HEK293 (cell line): ENCODE results near the gene EREG.

Source experiments
- CTCF ChIP-seq: fragments of 450-650 bp; formaldehyde crosslinking; IDR thresholded peaks from 2 replicates; pipeline ENCODE4 v1.5.1; 2016; ENCODE audit warnings: missing biosample characterization, missing genetic modification characterization
- HOXA7 ChIP-seq: sonication (generic); formaldehyde crosslinking; IDR thresholded peaks from 2 replicates; pipeline ENCODE4 v1.8.1; 2022; ENCODE audit warnings: missing genetic modification reagents, borderline replicate concordance
- ZNF133 ChIP-seq: fragments of 450-650 bp; formaldehyde crosslinking; IDR thresholded peaks from 2 replicates; pipeline ENCODE4 v1.5.1; 2016; ENCODE audit warnings: missing biosample characterization, missing genetic modification characterization
- ZNF292 ChIP-seq: fragments of 450-650 bp; formaldehyde crosslinking; IDR thresholded peaks from 2 replicates; pipeline ENCODE4 v1.5.1; 2016; ENCODE audit warnings: low read depth, missing biosample characterization, missing genetic modification characterization, borderline replicate concordance
- ZNF626 ChIP-seq: fragments of 450-650 bp; sonication (Bioruptor Pico); formaldehyde crosslinking; IDR thresholded peaks from 2 replicates; pipeline ENCODE4 v1.5.1; 2018; ENCODE audit warnings: missing biosample characterization, missing genetic modification characterization, inconsistent platforms
- TF ChIP-seq, protein P1 (sequence below): fragments of 450-650 bp; formaldehyde crosslinking; IDR thresholded peaks from 2 replicates; pipeline ENCODE4 v1.5.1; 2016; ENCODE audit warnings: missing biosample characterization, missing genetic modification characterization

DNA sequence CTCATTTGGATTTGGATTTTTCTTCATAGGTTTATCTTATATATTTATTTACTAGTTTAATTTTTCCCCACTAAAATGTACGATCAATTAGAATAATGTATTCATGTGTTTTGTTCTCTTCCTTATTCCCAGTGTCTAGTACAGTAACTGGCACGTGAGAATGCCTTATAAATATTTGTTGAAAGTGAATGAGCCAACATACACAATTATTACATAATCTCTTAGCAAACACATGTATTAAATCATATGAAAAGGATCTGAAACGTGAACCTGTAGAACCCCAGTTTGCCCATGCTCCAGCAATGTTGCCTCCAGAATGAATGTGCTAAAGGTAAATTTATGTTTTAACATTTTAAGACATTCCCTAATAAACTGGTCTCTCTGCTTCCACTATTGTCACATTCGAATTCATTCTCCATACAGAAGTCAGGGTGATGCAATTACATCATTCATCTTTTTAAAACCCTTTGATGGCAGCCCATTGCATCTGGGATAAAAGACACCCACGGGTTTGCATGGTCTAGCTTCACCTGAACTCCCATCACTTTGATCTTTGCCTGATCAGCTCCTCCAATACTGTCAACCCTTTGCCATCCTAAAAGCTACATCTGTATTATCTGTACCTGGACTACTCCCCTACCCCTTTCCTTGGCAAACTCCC is 49.3 kb downstream of the EREG start:
- no peak for TF ChIP-seq HOXA7
- no peak for TF ChIP-seq ZNF133 (tag by site-specific recombination)
- TF ChIP-seq CTCF, result no peak
- no peak for TF ChIP-seq ZNF626 (tag by site-specific recombination)
- TF ChIP-seq, protein P1, sequence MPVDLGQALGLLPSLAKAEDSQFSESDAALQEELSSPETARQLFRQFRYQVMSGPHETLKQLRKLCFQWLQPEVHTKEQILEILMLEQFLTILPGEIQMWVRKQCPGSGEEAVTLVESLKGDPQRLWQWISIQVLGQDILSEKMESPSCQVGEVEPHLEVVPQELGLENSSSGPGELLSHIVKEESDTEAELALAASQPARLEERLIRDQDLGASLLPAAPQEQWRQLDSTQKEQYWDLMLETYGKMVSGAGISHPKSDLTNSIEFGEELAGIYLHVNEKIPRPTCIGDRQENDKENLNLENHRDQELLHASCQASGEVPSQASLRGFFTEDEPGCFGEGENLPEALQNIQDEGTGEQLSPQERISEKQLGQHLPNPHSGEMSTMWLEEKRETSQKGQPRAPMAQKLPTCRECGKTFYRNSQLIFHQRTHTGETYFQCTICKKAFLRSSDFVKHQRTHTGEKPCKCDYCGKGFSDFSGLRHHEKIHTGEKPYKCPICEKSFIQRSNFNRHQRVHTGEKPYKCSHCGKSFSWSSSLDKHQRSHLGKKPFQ (tag by site-specific recombination), result no peak
- TF ChIP-seq ZNF292 (tag by site-specific recombination), result no peak
